NCI-H187 treated with DMSO at 0.1 percent for 48 hours (cell line): Measurements from ENCODE around the gene CCSER1.
"Not testable (repeated sequence)": the region's sequence is repeated elsewhere in the genome, so short reads cannot be mapped to it uniquely, and the experiment has no call there.

ENCODE experiments used
- DNase-seq: peaks from one replicate; lab custom pipeline; 2025; lab: John Stamatoyannopoulos, UW

CCSER1 gene

GRCh38 chr4:90445380-90445779 lies 318.2 kb downstream of the CCSER1 start:
- no peak for DNase-seq

- no peak for DNase-seq
Observed at GRCh38 chr4:90449626-90450025, 322.4 kb downstream of the CCSER1 start.

- no peak for DNase-seq
Observed at GRCh38 chr4:90456891-90457290, 329.7 kb downstream of the CCSER1 start.

GRCh38 chr4:90457817-90458216 lies 330.6 kb downstream of the CCSER1 start:
- no peak for DNase-seq

- DNase-seq: no peak
Observed at GRCh38 chr4:90458576-90458975, 331.4 kb downstream of the CCSER1 start.

- no peak for DNase-seq
Observed at GRCh38 chr4:90474484-90474883, 347.3 kb downstream of the CCSER1 start.

- no peak for DNase-seq
Observed at GRCh38 chr4:90476019-90476418, 348.8 kb downstream of the CCSER1 start.

- no peak for DNase-seq
Observed at GRCh38 chr4:90476586-90476985, 349.4 kb downstream of the CCSER1 start.

- not testable (repeated sequence) for DNase-seq
Observed at GRCh38 chr4:90484894-90485293, 357.7 kb downstream of the CCSER1 start.

GRCh38 chr4:90486346-90486745 lies 359.2 kb downstream of the CCSER1 start:
- DNase-seq: no peak

- DNase-seq: no peak
Observed at GRCh38 chr4:90495211-90495610, 368.0 kb downstream of the CCSER1 start.

- no peak for DNase-seq
Observed at GRCh38 chr4:90495936-90496335, 368.7 kb downstream of the CCSER1 start.

- no peak for DNase-seq
Observed at GRCh38 chr4:90498175-90498574, 371.0 kb downstream of the CCSER1 start.

- no peak for DNase-seq
Observed at GRCh38 chr4:90503677-90504076, 376.5 kb downstream of the CCSER1 start.

GRCh38 chr4:90515191-90515590 lies 388.0 kb downstream of the CCSER1 start:
- no peak for DNase-seq

- no peak for DNase-seq
Observed at GRCh38 chr4:90528551-90528950, 401.4 kb downstream of the CCSER1 start.

- no peak for DNase-seq
Observed at GRCh38 chr4:90536408-90536807, 409.2 kb downstream of the CCSER1 start.

- no peak for DNase-seq
Observed at GRCh38 chr4:90537491-90537890, 410.3 kb downstream of the CCSER1 start.

GRCh38 chr4:90540536-90540935 lies 413.3 kb downstream of the CCSER1 start:
- no peak for DNase-seq

GRCh38 chr4:90542216-90542615 lies 415.0 kb downstream of the CCSER1 start:
- peak; percentile 86 for DNase-seq

GRCh38 chr4:90543419-90544170 lies 416.4 kb downstream of the CCSER1 start:
- DNase-seq: peak; percentile 24

GRCh38 chr4:90544532-90545045 lies 417.4 kb downstream of the CCSER1 start:
- DNase-seq: no peak

GRCh38 chr4:90545380-90545779 lies 418.2 kb downstream of the CCSER1 start:
- DNase-seq: no peak

GRCh38 chr4:90546114-90546513 lies 418.9 kb downstream of the CCSER1 start:
- no peak for DNase-seq
